ENCODE data around the gene MDGA2. TPM values are rescaled to one million over a fixed set of nuclear protein-coding genes. Genes with fewer than 3 reads are reported as not detected.

The MDGA2 gene
- total and polyA plus RNA-seq, 8 donors, result 0.14 to 2.9 TPM; not detected in 6

DNA sequence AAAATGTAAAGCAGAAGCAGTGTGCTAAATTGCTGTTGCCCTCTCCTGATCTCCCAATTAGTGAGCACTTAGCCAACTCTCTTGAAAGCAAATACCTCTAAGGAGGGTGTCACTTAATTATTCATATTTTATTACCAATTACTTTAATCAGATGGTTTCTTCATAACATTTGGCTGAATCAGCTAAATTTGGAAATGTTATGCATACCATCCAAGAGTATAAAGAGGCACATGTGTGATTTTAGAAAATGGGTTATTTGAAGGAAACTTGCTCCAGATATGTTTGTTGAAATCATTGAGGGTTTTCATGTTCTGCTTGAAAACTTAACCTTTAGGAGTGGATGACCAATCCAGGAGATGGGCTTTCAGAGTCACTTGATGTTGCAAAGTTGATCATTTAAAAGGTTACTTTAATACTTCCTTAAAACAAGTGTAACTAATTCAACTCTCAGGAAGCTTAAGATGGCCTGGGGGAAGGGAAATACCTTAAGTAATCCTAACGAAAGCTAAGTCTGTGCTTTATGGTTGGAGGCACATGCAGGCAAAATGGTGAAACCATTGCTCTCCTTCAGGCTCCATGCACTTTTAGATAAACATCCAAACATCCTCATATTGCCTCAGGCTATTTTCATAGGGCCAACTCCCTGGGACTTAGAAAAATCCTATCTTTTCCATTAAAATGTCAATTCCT, 434.5 kb downstream of the MDGA2 start:
- WGBS, 5 donors, result 50 to 75% (median 57%) methylated on average over 1 of the region's 1 CpG
- DNase-seq, result no peak
- Histone ChIP-seq H3K27ac (no peak overlapping the region), H3K9me3 (no peaks in the 10 kb centered on the region), H3K4me3 (no peak overlapping the region), H3K27me3 (no peaks in the 10 kb centered on the region), H3K4me1 (no peaks in the 10 kb centered on the region), H3K36me3 (no peaks in the 10 kb centered on the region)
- TF ChIP-seq EP300 (IDR thresholded peaks at IDR 0.05) (no peak), POLR2AphosphoS5 (IDR thresholded peaks at IDR 0.05) (no peak), POLR2A (IDR thresholded peaks at IDR 0.05) (no peak)
- TF ChIP-seq, protein P1, sequence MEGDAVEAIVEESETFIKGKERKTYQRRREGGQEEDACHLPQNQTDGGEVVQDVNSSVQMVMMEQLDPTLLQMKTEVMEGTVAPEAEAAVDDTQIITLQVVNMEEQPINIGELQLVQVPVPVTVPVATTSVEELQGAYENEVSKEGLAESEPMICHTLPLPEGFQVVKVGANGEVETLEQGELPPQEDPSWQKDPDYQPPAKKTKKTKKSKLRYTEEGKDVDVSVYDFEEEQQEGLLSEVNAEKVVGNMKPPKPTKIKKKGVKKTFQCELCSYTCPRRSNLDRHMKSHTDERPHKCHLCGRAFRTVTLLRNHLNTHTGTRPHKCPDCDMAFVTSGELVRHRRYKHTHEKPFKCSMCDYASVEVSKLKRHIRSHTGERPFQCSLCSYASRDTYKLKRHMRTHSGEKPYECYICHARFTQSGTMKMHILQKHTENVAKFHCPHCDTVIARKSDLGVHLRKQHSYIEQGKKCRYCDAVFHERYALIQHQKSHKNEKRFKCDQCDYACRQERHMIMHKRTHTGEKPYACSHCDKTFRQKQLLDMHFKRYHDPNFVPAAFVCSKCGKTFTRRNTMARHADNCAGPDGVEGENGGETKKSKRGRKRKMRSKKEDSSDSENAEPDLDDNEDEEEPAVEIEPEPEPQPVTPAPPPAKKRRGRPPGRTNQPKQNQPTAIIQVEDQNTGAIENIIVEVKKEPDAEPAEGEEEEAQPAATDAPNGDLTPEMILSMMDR (IDR thresholded peaks at IDR 0.05), result no peak
- intact Hi-C loops (cut with DNase I; ENCODE audit: low total_unique reads), result no loop called here

DNA sequence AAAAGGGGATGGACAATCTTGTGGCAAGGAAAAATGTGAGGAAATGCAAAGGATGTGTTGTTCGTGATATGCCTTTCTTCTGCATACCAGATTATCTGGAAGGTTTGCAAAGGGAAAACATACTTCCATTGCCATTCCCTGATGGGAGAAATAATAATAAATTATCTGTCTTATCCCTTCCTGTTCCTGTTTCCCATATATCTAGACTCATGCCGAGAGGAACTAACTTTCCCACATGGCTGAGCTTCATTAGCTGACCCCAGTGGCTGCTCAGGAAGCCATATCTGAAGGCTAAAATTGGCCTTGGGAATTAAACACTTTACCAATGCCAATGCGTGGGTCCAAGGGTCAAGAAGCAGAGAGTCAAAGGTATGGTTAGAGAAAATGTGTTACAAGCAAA, 439.8 kb downstream of the MDGA2 start:
- Histone ChIP-seq H3K27ac (no peak overlapping the region), H3K4me1 (no peaks in the 10 kb centered on the region), H3K36me3 (no peaks in the 10 kb centered on the region), H3K27me3 (no peaks in the 10 kb centered on the region), H3K9me3 (no peaks in the 10 kb centered on the region), H3K4me3 (no peak overlapping the region)
- 72 to 86% (median 76%) methylated on average over 3 of the region's 3 CpGs for WGBS, 5 donors
- DNase-seq, result no peak
- TF ChIP-seq POLR2AphosphoS5 (IDR thresholded peaks at IDR 0.05) (no peak), POLR2A (IDR thresholded peaks at IDR 0.05) (no peak), EP300 (IDR thresholded peaks at IDR 0.05) (no peak)
- TF ChIP-seq, protein P1 (IDR thresholded peaks at IDR 0.05), result no peak
- intact Hi-C loops (cut with DNase I; ENCODE audit: low total_unique reads), result no loop called here

DNA sequence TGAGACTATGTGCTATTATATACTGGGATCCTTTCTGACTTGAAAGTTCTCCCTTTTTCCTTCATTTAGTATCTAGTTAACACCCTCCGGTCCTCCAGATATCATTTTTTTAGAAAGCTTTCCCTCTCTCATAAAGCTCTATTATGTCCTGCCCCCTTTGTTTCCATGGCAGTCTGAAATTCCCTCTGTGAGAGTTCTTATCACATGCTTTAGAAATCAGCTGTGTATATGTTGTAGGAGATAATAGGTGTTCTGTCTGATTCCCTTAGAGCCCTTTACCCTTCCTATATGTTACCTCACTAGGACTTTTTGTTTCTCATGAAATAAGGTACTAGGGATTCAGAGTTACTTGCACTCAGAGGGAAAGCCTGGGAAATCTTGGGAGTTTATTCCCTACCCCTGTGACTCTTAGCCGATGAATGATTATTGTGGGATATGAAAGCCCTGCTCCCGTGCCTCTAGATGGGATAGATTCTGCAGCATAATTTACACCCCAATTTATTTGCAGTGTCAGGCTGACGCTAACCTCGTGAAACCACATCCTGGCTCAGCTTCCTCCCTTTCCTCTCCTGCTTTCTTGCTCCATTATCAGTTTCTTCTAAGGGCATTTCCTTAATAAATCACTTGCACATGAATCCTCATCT, 448.4 kb downstream of the MDGA2 start:
- H3K36me3 ChIP-seq, result no peaks in the 10 kb centered on the region
- no peak overlapping the region for H3K4me3 ChIP-seq
- DNase-seq, result peak in 1 of 2 donors; percentile 7
- no peak overlapping the region for H3K27ac ChIP-seq
- WGBS, 5 donors, result 21 to 36% (median 26%) methylated on average over 5 of the region's 5 CpGs
- TF ChIP-seq EP300 (IDR thresholded peaks at IDR 0.05) (no peak), POLR2AphosphoS5 (IDR thresholded peaks at IDR 0.05) (no peak), POLR2A (IDR thresholded peaks at IDR 0.05) (no peak)
- TF ChIP-seq, protein P1 (IDR thresholded peaks at IDR 0.05), result no peak
- intact Hi-C loops (cut with DNase I; ENCODE audit: low total_unique reads), result no loop called here
- no peaks in the 10 kb centered on the region for H3K9me3 ChIP-seq
- H3K4me1 ChIP-seq, result no peaks in the 10 kb centered on the region
- H3K27me3 ChIP-seq, result no peaks in the 10 kb centered on the region

DNA sequence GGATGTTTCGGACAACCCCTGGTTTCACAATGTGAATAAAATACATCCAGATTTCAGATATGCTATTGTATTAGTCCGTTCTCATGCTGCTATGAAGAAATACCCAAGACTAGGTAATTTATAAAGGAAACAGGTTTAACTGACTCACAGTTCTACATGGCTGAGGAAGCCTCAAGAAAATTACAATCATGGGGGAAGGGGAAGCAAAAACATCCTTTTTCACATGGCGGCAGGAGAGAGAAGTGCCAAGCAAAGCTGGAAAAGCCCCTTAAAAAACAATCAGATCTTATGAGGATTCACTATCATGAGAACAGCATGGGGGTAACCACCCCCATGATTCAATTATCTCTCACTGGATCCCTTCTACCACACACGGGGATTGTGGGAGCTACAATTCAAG, 451.7 kb downstream of the MDGA2 start:
- Histone ChIP-seq H3K27ac (no peak overlapping the region), H3K36me3 (no peaks in the 10 kb centered on the region), H3K9me3 (no peaks in the 10 kb centered on the region), H3K4me1 (no peaks in the 10 kb centered on the region), H3K27me3 (no peaks in the 10 kb centered on the region), H3K4me3 (no peak overlapping the region)
- 75 to 87% (median 86%) methylated on average over 4 of the region's 4 CpGs for WGBS, 5 donors
- intact Hi-C loops (cut with DNase I; ENCODE audit: low total_unique reads), result no loop called here
- no peak for TF ChIP-seq EP300 (IDR thresholded peaks at IDR 0.05)
- no peak for TF ChIP-seq POLR2A (IDR thresholded peaks at IDR 0.05)
- no peak for TF ChIP-seq POLR2AphosphoS5 (IDR thresholded peaks at IDR 0.05)
- TF ChIP-seq, protein P1 (IDR thresholded peaks at IDR 0.05), result no peak
- DNase-seq, result no peak

All from stomach (tissue), 9 donors.